ENCODE measurements around the gene PRR5L. TPM values are rescaled to one million over a fixed set of nuclear protein-coding genes. Genes with fewer than 3 reads are reported as not detected.

PRR5L gene
- total RNA-seq, 4 donors from 2014 or later: 4.7 to 11.5 (median 6.0) TPM

GRCh38 chr11:36376888-36377758 lies 81.0 kb downstream of the PRR5L start:
- peak overlapping the region in 2 of 3 donors; percentile 20 to 52 for H3K27ac ChIP-seq
- TF ChIP-seq POLR2A (IDR thresholded peaks at IDR 0.05): no peak
- TF ChIP-seq CTCF (IDR thresholded peaks at IDR 0.05): peak in 1 of 6 experiments; percentile 33
- H3K9me3 ChIP-seq: no peaks in the 10 kb centered on the region
- peak in 1 of 2 donors; percentile 10 for DNase-seq
- peaks cover 0 to 15% of the 10 kb centered on the region in 2 donors for H3K4me1 ChIP-seq
- peak overlapping the region; percentile 12 to 55 (median 14) for H3K4me3 ChIP-seq (replicated peaks in 1 of 3)
- WGBS, 2 donors: 0 to 1% methylated on average over 37 to 41 of the region's 68 CpGs
- intact Hi-C loops (cut with DNase I): no loop called here
- H3K27me3 ChIP-seq: no peaks in the 10 kb centered on the region
- no peaks in the 10 kb centered on the region for H3K36me3 ChIP-seq

- WGBS, 2 donors: 40 to 51% methylated on average over 11 of the region's 22 CpGs
- peak overlapping the region in 2 of 3 donors; percentile 20 to 52 for H3K27ac ChIP-seq
- H3K4me3 ChIP-seq (replicated peaks in 1 of 3): peak overlapping the region; percentile 7 to 55 (median 12)
- intact Hi-C loops (cut with DNase I): no loop called here
- H3K27me3 ChIP-seq: no peaks in the 10 kb centered on the region
- no peaks in the 10 kb centered on the region for H3K9me3 ChIP-seq
- H3K36me3 ChIP-seq: no peaks in the 10 kb centered on the region
- DNase-seq: no peak
- TF ChIP-seq POLR2A (IDR thresholded peaks at IDR 0.05) (no peak), CTCF (IDR thresholded peaks at IDR 0.05) (no peak)
- peaks cover 0 to 15% of the 10 kb centered on the region in 2 donors for H3K4me1 ChIP-seq
These were observed 81.9 kb downstream of the PRR5L start for GRCh38 chr11:36377759-36378564.

GRCh38 chr11:36379653-36380052 lies 83.6 kb downstream of the PRR5L start:
- Histone ChIP-seq H3K27ac (no peak overlapping the region), H3K36me3 (no peaks in the 10 kb centered on the region), H3K9me3 (no peaks in the 10 kb centered on the region), H3K4me3 (replicated peaks in 1 of 3) (no peak overlapping the region), H3K27me3 (no peaks in the 10 kb centered on the region), H3K4me1 (peaks cover 0 to 15% of the 10 kb centered on the region in 2 donors)
- no peak for TF ChIP-seq CTCF (IDR thresholded peaks at IDR 0.05)
- no peak for TF ChIP-seq POLR2A (IDR thresholded peaks at IDR 0.05)
- 94 to 95% methylated on average over 3 of the region's 3 CpGs for WGBS, 2 donors
- no peak for DNase-seq
- intact Hi-C loops (cut with DNase I): no loop called here

GRCh38 chr11:36380296-36381014 lies 84.4 kb downstream of the PRR5L start:
- intact Hi-C loops (cut with DNase I): no loop called here
- H3K4me3 ChIP-seq (replicated peaks in 1 of 3): no peak overlapping the region
- no peak overlapping the region for H3K27ac ChIP-seq
- WGBS, 2 donors: 82 to 84% methylated on average over 9 of the region's 9 CpGs
- H3K27me3 ChIP-seq: no peaks in the 10 kb centered on the region
- no peak for DNase-seq
- H3K4me1 ChIP-seq: peaks cover 0 to 15% of the 10 kb centered on the region in 2 donors
- H3K36me3 ChIP-seq: no peaks in the 10 kb centered on the region
- no peak for TF ChIP-seq CTCF (IDR thresholded peaks at IDR 0.05)
- TF ChIP-seq POLR2A (IDR thresholded peaks at IDR 0.05): no peak
- H3K9me3 ChIP-seq: no peaks in the 10 kb centered on the region

All from thyroid gland (tissue), 4 donors.